Frontal cortex (tissue), 4 donors: Measurements from ENCODE around the gene RPTOR. TPM values are rescaled to one million over a fixed set of nuclear protein-coding genes. Genes with fewer than 3 reads are reported as not detected.

ENCODE experiments used
- DNase-seq, 2 donors: peaks; one replicate each; pipeline ENCODE4 v3.0.0; 2012; ENCODE audit warnings: low spot score in 2 of 2
- FAIRE-seq: peaks from 2 replicates; lab custom pipeline; 2012; peaks lifted over from hg19 to GRCh38; lab: Jason Lieb, UNC
- total RNA-seq: library from RNA; depleted of rRNA; stranded (reverse); fragments of >200 nt; gene quantifications from one replicate; pipeline ENCODE4 v1.2.3, GENCODE V29; 2014
- donor health status: control.
- donor health status: control.
- donor health status: control.

RPTOR gene
- total RNA-seq, 1 donor from 2014 or later = 12.2 TPM

DNA sequence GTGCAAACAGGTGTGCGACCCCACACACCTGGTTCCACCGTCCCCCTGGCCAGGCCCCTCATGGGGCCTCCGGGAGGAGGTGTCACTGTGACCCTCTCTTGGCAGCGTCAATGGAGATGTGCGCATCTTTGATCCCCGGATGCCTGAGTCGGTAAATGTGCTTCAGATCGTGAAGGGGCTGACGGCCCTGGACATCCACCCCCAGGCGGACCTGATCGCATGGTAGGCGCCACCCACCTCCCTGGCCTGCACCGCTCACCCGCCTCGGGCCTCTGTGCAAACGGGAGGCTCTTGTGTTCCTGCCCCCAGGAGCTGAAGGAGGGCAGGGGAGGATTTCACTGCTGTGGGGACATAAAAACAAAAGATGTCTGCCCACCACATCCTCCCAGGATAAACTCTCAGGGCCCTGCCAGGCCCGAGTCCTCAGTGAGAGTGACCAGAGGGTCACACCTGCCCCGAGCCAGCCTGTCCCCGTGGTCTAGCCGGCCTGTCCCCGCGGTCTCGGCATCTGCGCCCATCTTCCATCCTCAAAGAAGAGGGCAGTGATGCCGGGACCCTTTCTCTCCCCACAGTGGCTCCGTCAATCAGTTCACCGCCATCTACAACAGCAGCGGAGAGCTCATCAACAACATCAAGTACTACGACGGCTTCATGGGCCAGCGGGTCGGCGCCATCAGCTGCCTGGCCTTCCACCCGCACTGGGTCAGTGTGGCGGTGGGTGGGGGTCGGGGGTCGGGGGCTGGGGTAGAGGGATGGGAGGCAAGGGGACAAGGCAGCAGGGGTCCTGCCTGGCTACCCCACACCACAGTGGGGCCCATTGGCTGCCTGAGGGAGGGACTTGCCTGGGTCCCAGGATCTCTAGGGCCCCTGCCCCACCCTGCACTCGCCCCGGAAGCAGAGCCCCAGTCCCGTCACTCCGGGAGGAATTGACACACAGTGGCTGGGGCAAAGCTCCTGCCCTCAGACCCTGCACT, 418.0 kb downstream of the RPTOR start:
- FAIRE-seq = no peak
- no peak for DNase-seq

DNA sequence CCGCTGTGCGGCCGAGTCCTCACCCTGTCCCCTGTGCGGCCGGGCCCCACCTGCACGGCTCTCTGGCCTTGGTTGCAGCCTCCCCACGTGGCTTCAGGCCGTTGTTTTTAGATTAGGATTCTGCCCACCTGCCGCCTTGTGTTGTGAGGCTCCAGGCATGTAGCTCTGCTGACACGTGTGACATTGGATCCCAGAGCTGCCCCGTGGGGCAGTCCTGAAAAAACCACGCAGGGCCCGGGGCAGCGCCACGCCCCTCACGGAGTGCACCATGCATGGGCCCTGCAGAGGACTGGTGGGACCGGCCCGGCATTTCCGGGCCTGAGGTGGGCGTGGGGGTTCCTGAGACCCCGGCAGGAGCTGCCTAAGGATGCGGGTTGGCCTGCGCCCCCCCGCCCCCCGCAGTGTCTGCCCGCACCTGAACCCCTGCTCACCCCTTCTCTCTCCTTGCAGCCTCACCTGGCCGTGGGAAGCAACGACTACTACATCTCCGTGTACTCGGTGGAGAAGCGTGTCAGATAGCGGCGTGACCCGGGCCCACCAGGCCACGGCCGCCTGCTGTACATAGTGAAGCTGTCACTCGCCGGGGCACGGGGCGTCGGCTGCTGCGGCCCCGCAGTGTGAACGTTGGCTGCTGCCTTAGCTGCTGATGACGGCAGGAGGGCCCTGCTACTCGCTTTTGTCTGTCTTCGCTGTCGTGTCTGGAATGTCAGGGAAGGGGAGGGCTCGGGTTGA, 419.3 kb downstream of the RPTOR start:
- DNase-seq = no peak
- FAIRE-seq = no peak

DNA sequence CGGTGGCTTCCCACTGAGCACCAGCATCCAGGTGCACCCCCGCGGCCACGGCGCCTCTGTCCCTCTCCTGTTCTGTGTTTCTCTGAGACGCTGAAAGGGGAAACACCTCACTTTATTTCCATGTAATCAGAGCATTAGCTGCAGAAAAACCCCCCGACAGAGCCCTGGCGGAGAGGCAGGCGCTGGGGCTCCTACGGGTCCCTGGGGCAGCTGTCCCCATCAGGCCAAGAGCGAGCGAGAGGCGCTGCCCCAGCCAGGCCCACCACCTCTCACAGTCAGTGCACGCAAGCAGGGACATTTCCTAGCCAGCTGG, 419.9 kb downstream of the RPTOR start:
- DNase-seq = no peak
- no peak for FAIRE-seq

DNA sequence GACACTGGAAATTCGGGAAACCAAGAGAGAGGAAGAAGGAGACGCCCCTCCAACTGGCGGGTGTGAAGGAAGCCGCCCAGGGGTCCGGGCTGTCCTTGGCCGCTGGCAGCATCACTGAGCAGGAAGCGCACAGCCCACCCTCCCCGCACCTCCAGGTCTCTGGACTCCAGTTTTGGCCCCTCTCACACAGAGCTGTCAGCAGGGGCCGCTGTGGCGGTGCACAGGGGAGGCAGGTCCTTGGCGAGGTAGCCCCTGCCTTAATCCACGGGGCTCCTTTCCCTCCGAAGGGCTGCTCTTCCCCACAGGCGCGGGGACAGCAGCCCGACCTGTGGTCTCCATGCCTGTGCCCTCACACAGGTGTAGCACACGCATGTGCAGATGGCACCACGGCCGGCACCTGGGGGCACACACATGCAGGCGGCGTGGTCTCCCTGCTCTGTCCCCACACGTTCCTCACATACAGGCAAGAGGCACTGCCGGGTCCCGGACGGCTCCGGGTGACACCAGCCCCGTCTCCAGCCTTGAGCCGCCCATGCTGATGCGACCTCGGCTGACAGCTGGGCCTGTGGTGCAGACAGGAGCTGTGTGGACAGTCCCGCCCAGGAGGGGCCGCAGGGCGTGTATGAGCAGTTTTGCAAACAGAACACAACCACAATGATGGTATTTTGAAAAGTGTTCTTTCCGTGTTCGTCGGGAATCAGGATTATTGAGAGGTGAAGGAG, 420.4 kb downstream of the RPTOR start:
- no peak for FAIRE-seq
- peak in 1 of 2 donors; percentile 36 for DNase-seq

DNA sequence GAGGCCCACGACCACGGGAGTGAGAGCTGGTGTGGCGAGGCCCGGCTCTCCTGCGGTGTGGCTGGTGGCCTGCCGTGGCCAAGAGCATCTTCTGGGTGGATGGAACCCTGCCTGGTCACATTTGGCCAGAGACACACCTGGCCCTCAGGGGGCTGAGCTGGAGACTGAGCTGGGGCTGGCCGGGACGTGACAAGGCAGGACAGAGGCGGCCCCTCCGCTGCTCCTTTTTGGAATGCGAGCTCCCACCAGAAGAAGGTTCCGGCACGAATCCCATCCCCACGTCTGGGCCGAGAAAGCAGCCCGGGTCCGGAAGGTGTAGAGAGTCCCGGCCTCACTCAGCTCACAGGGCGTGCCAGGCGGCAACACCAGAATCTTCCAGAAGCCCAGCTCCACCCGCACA, 421.0 kb downstream of the RPTOR start:
- no peak for DNase-seq
- FAIRE-seq = no peak

DNA sequence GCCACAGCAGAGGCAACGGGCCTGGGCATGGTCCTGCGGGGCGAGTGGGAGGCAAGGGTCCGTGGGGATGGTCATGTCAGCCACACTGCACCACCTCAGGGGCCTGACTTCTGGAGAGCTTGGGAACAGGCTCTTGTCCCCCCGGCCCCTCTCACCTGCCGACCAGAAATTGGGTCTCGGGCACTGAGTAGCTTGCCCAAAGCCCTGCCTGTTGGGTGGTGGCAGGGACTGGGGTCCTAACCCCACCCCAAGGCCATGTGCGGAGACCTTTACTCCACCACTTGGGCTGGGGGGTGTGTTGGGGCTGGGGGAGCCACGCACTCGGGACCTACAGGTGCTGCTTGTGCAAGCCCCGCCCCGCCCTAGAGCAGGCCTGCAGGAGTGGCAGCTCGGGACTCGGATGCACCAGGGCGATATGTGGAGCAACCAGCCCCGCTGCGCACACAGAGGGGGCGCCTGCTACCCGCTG, 422.8 kb downstream of the RPTOR start:
- FAIRE-seq = no peak
- no peak for DNase-seq

DNA sequence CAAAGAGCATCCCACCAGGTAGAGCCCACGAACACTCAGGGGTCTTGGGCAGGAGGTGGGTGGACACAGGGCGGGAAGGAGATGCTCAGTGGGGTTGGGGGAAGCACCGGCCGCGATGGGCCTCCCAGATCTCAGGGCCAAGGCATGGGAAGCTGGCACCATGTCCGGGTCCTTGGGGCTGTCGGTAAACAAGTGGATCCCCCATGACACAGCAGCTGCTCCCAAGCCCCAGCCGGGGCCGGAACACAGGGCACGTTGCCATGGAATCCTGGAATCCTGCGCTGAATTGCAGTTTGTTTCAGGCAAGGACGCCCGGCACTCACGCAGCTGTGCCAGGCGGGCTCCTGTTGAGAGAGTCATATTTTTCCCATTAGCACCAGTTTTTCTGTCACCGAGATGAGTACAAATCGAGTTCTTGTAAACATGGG, 424.0 kb downstream of the RPTOR start:
- DNase-seq (peak; percentile 86), FAIRE-seq (no peak)

DNA sequence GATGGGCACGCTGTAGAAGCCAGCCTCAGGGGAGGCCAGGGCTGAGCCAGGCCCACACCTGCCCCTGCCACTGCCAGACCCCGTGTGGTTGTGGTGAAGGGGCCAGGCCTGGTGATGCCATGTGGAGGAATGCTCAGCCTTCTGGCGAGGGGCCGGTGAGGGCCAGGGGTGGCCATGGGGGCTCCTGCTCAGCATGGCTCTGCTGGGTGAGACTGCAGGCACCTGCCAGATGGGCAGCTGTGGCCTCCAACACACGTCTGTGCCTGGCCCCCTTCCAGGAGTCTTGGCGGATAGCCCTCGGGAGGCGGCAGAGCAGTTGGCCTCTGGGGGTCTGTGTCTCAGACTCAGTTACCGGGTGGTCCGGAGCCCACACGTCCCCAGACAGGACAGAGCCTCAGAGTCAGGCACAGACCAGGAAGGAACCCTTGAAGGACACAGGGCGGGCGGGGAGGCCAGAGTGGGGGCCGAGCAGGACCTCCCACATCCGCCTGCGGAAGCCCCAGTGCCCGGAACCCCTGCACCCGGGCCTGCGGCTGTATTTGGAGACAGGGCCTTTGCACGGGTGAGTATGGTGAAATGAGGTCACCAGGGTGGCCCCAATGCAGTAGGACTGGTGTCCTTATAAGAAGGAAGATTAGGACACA, 424.5 kb downstream of the RPTOR start:
- FAIRE-seq = no peak
- DNase-seq = no peak

DNA sequence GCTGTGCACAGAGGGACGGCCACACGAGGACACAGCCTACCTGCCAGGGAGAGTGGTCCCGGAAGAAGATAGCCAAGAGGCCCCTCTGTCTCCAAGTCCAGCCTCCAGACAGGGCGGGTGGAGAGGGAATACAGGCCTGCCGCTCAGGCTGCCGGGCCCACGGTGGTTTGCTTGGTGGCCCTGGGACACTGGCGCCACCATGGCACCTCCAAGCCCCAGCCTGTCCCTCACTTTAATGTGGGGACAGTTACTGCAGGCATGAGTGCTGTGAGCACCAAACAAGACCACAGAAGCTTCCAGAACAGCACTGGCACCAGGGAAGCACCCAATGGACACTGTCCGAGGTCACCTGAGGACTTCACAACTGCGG, 425.0 kb downstream of the RPTOR start:
- FAIRE-seq (no peak), DNase-seq (peak in 1 of 2 donors; percentile 40)

DNA sequence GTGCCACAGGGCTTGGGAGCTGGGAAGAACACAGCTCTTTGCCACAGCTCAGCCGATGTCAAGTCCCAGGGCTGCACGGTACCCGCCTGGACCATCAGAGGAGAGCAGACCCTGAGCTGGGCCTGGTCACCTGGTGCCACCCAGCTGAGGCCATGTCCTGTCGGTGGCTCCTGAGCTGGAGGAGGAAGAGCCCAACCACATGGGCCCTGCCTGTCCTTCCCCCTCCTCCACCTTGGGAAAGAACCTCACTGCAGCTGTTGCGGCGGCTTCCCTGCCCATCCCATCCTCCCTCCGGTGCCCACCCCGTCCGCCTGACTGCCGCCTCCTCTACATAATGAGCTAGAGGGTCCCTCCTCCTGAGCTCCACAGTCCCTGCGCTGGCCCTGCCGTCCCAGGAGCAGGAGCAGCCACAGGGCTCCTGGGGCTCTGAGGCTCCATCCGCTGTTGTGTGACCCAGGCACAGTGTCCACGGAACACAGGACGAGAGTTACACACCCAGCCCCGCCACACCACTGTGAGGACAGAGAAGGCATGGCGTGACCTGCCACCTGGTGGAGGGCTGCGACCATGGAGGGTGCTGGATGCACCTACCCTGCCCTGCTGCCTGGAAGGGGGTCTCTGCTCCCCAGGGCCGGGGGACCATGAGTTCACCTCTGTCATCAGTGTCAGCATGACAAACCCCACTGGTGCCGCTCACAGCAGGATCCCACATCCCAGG, 425.6 kb downstream of the RPTOR start:
- FAIRE-seq (no peak), DNase-seq (peak; percentile 56 to 72)

DNA sequence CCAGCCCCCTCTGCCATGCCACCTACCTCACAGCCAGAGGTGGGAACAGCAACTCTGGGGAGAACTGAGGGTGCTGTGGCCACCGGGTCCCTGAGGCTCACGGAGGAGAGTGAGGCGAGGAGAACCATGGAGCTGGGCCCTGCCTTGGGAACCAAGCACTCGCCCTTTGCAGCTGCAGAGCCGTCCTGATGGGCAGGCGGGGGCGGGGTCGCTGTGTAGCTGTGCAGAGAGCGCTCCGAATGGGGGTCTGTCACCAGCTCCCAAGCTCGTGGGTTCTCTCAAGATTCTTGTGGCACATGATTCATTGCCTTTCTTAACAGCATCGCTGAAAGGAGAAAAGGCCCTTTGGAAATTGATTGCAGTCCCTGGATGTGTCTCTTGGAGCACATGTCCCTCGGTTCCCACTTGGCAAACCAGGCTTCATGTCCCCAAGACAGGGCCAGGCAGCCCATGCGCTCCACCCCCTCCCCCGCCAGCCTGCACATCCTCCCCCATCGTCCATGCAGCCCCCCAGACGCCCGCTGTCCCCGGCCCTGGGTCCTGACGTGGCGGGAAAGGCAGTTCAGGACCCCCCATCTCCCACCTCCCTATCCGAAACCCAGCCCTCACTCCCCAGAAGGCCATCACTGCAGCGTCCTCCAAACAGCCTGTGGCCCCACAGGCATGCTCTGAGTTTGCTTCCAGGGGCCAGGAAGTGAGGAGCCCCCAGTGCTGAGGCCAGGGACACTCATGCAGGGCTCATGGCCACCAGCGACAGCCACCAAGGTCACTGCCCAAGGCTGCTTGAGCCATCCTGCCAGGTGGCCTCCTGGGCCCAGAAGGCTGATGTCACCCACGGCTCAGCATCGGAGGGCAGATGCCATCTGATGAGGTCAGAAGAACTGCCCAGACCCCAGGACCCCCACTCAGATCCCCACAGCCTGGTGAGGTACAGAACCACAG, 426.4 kb downstream of the RPTOR start:
- FAIRE-seq = no peak
- DNase-seq = no peak

DNA sequence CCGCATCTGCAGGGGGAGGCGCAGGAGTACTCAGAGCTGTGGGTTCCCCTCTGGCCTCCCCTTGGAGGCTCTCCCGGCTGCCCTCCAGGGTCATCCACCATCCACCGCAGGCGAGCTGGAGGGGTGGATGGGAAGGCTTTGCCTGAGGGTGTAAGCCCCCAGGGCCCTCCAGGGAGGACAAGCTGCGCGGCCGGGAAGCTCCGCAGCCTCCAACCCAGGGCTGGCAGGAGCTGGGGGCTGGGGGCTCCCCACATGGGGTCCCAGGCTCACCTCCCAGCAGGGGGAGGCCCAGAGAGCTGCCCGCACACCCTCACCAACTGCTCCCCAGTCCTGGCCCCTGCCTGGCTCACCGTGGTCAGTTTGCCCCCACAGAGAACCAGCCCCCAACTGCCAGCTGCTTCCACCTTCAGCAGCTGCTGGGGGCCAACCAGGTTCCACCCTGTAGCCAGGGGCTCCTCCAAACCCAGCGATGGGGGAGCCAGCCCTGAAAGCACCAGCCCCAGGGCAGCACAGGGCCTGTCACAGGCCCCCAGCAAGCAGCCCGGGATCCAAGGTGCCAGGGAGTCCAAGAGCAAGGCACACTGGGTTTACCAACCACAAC, 427.2 kb downstream of the RPTOR start:
- no peak for FAIRE-seq
- DNase-seq = no peak

DNA sequence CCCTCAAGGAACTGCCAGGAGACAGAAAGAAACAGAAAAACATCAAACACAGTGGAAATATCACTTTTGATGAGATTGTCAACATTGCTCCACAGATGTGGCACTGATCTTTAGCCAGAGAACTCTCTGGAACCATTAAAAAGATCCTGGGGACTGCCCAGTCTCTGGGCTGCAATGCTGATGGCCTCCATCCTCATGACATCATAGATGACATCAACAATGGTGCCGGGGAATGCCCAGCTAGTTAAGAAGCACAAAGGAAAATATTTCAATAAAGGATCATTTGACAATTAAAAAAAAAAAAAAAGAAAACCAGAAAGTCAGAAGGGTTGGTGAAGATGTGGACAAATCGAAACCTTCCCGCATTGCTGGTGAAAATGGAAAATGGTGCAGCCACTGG, 432.1 kb downstream of the RPTOR start:
- DNase-seq (no peak), FAIRE-seq (no peak)

DNA sequence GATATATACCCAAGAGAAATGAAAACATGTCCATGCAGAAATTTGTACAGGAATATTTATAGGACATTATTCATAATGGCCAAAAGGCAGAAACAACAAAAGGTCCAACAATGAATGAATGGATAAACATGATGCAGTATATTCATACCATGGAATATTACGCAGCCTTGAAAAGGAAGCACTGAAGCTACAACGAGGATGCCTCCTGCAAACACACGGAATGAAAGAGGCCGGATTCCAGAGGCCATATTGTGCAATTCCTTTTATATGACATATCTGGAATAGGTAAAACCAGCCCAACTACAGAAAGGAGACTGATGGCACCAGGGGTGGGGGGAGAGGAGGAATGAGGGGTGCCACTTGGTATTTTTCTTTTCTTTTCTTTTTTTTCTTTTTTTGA, 432.5 kb downstream of the RPTOR start:
- no peak for FAIRE-seq
- DNase-seq = no peak

DNA sequence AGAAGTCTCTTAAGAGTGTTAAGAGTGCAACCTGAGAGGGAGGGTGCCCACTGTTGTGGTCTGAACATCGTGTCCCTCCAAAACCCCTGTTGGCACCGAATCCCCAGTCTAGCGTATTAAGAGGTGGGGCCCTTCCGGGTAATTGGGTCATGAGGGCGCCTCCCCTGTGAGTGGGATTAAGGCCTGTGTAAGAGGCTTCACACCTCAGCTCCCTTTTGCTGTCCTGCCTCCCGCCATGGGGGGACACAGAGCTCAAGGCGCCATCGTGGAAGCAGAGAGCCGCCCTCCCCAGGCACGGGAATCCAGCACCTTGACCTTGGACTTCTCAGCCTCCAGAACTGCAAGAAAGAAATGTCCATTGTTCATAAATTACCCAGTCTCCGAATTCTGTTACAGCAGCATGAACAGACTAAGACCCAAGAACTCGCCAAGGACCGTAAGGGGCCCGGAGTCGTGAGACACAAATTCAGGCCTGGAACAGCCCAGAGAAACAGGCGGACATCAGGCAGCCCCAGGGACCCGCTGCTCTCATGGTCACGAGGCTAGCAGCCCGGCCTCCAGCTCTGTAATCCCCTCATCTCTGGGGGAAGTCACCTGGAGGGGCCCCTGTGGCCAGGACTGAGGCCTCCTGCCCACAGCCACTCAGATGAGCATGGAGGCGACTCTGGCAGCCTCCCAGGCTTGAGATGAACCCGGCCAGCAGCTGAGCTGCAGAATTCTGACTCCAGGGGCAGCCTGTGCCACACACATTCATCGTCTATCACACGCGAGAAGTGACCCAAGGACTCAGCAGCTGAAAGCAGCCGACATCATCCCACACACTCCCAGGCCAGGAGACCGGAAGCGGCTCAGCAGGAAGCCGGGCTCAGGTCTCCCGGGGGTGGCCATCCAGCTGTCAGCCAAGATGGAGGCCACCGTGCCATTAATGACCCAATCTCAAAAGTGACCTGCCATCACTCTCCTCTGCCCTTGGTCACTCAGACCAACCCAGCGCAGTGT, 434.2 kb downstream of the RPTOR start:
- FAIRE-seq (no peak), DNase-seq (no peak)

DNA sequence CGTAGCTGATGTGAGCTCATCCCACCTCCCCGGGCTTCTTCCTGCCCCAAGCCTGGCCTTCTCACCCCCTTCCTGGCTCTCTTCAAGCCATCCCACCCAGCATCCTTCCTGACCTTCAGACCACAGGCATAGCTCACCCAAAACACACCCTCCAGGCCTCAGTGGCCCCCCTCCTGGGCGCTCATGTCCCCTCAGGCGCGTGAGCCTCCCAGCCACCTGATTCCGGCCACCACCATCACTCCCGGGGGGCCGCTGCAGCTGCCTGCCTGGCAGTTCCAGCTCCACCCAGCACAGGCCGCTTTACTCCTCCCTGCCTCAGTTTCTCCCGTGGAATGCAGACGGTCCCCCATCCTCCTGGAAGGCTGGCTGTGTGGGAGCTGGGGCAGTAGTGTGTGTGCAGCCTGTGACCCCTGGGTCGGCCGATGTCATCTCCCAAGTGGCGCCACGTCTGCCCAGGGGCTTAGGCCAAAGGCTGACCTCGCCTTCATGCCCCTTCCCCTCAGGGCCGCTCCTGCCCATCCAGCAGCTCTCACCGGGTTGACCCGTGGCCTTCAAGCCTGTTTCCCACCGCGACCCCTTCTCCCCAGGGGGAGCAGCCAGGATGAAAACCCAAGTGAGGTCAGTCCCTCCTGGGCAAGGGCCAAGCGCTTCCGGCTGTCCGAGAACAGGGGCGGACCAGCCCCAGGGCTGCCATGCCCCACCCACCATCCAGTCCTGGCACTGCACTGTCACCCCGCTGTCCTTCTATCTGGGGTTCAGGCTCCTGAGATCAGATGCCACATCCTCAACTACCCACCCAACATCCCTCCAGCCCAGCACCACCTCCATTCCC, 435.1 kb downstream of the RPTOR start:
- no peak for DNase-seq
- no peak for FAIRE-seq
